Measurements from ENCODE around the gene SYMPK.

SYMPK gene

GRCh38 chr19:45780448-45781213, 82.3 kb downstream of the SYMPK start:
- no peak for DNase-seq

DNA sequence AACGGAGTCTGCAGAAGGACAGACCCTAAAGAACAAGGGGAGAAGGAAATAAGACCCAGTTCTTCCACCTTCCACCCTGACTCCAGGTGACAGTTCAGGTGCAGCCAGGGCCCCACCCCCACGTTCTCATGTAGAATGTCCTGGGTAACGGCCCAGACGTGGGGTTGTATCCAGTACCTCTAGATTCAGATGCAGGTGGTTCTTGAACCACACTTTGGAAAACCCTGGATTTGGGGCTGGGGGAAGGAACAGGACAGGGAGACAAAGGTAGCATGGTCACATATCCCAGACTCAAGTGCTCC, 82.8 kb downstream of the SYMPK start:
- no peak for DNase-seq

DNA sequence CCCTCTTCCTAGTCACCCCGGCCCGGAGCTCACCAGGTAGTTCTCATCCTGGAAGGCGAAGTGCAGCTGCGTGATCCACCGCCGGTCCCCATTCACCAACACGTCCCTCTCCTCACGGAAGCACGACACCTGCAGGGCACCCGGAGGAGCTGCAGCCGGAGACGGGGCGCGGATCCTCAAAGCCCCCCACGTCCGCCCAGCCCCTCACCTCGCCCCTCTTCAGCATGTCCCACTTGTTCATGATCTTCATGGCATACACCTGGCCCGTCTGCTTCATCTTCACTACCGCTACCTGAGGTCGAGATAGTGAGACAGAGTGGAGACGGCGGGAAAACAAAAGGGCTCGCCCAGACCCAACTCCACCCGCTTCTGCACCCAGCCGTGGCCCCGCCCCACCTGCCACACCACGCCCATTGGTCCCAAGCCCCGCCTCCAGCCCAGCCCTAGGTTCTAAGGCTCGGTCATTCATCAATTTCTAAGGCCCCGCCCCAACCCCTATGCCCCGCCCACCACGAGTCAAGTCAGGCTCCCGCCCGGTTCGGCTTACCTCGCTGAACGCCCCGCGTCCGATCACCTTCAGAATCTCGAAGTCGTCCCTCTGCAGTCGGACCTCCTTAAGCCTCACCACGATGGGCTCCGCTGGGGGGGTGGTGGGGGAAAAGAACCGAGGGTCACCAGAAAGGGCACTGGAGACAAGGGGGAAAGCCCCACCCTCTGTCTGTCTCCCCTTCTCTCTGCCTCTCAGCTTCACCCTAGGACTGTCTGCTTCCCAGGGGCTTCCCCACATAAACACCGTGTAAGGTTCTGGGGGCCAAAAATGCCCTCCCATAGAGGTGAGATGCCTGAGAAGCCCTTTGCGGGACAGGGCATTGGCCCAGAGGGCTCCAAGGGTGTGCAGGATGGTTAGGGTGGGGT, 83.5 kb downstream of the SYMPK start:
- no peak for DNase-seq

DNA sequence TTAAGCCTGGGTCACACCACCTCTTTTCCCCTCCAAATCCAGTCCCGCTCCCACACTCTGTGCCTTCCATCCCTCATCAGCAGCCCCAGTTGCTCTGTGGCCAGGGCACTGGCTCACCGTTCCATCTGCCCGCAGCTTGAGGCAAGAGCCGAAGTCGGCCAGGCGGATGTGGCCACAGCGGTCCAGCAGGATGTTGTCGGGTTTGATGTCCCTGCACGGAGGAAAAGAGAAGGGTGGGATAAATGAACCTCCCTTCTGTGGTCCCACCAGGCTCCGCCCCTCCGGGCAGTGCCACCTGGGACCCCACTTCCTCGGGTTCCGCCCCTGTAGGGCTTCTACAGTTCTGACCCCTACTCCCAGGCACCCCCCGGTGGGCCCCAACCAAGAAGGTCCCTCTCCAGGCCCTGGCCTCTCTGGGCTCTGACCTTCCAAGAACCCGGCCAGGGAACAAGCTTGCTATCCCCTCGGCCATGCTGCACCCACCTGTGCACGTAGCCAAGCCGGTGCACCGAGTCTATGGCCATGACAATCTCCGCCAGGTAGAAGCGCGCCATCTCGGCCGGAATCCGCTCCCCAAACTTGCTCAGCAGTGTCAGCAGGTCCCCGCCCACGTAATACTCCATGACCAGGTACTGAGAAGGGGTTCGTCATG, 84.8 kb downstream of the SYMPK start:
- no peak for DNase-seq

GRCh38 chr19:45777395-45777961, 85.5 kb downstream of the SYMPK start:
- DNase-seq, result no peak

GRCh38 chr19:45774765-45775164, 88.2 kb downstream of the SYMPK start:
- no peak for DNase-seq

GRCh38 chr19:45773384-45773783, 89.6 kb downstream of the SYMPK start:
- no peak for DNase-seq

DNA sequence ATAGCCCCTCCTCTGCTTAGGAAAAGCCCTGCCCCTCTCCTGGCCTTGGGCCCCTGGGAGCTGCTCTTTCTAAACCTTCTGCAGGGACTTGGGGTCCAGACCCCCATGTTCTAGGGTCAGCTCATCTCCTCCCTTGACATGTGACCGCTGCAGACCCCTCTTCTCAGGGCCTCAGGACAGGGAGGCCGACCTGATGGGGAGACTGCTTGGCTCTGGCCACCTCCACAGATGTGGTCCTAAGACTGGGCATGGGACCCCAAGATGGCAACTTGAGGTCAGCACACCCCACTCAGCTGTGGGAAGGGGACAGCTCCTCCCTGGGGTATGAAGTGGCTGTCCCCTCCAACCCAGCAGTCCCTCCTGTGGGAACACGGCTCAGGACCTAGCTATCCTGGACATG, 90.0 kb downstream of the SYMPK start:
- no peak for DNase-seq

GRCh38 chr19:45772130-45772840, 90.7 kb downstream of the SYMPK start:
- no peak for DNase-seq

- no peak for DNase-seq
These were observed 91.5 kb downstream of the SYMPK start for GRCh38 chr19:45771311-45771933.

- DNase-seq, result peak; percentile 92
These were observed 92.5 kb downstream of the SYMPK start for GRCh38 chr19:45770192-45771101.

GRCh38 chr19:45769821-45770191, 93.1 kb downstream of the SYMPK start:
- no peak for DNase-seq

DNA sequence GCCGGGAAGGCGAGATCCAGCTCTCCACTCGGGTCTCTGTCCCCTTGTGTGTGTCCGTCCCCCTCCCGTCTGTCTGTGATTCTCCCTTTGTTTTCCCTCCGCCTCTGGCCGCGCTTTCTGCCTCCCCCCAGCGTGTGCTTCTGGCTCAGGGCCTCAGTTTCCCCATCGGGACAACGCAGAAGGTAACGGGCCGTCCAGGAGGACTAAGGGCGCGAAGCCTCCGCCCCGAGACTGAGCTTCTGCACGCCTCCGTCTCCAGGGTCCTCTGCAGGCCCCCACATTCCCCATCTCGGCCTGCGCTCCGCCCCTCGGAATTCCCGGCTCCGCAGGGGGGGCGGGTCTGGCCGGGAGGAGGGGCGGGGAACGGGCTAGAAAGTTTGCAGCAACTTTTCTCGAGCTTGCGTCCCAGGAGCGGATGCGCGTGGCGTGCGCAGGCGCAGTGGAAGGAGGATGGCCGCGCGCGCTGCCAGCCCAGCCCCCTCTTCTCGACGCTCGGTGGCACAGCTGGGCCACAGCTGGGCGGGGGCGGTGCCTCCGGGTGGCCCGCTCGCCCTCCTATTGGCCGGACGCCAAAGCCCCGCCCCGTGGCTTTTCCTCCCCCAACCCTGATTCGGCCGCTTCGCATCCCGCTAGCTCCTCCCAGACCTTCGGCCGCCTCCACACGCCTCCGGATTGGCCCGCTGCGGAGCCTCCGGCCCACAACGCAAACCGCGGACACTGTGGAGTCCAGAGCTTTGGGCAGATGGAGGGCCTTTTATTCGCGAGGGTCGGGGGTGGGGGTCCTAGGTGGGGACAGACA, 93.8 kb downstream of the SYMPK start, which contains the start of gene SIX5:
TSS of gene SIX5 (minus strand) at position 269 of the 799 bp plus-strand sequence. CDS start 408 bp downstream, outside the sequence.
- peak; percentile 93 for DNase-seq

DNA sequence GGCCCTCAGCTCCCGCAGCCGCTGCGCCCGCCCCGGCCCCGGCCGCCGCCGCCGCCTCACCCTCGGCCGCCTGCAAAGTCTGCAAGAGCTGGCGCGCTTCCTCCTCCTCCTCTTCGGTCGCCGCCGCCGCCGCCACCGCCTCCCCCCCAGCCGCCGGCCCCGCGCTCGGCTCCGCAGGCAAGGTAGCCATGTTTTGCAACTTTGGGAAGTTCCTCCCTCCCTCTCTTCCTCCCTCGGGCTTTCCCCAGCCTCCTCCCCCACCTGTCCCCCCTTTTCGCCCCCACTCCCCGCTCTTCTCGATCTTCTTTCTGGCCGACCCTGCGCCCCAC, 94.3 kb downstream of the SYMPK start:
- peak; percentile 28 for DNase-seq

DNA sequence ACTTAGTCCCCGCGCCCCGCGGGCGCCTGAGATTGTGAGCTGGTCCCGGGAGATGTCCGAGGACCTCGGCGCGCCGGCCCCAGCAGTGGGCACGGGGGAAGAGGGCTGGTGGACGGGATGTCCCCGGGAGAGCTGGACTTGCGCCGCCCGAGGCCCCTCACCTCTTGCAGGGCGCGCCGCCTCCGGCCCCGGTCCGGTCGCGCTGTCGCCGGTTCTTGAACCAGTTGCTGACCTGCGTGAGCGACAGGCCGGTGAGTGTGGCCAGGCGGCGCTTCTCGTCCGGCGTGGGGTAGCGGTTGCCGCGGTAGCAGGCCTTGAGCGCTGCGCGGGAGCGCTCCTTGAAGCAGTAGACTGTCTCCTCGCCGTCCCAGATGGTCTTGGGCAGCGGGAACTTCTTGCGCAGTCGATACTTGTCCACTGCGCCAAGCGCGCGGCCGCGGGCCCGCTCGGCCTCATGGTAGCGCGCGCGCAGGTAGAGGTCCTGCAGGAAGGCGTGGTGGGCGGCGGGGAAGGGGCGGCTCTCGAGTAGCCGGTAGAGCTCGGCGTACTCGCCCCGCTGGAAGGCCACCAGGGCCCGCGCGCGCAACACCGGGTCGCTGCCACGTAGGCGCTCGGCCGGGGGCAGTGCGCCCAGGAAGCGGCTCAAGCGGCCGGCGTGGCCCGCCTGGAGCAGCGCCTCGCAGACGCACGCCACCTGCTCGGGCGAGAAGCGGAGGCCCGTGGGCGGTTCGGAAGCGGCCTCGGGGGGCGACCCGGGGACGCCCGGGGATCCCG, 94.9 kb downstream of the SYMPK start:
- no peak for DNase-seq

- DNase-seq, result peak; percentile 78
These were observed 95.5 kb downstream of the SYMPK start for GRCh38 chr19:45767410-45767880.

DNA sequence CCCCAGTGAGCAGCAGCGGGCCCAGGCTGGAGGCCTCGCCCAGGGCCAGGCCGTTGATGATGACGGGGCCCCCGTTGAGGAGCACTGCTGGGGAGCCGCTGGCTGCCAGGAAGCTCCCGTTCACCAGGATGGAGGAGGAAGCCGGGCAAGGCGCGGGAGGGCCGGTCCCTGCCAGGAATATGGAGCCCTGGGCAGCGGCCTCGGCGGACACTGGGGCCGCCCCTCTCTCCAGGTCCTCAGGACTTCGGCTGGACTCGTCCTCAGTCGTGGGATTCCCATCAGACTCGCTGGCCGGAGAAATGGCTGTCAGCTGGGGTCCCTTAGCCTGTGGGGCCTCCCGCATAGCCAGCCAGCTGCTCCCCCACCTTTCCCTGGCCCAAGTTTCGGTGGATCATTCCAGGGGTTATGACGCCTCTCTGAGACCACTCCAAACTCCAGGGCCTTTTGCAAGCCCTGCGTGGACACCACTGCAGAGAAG, 96.0 kb downstream of the SYMPK start:
- peak; percentile 21 for DNase-seq

- DNase-seq, result peak; percentile 8
These were observed 96.6 kb downstream of the SYMPK start for GRCh38 chr19:45766296-45766868.
